H1 (cell line): ENCODE measurements around the gene LIFR. TPM values are rescaled to one million over a fixed set of nuclear protein-coding genes. Genes with fewer than 3 reads are reported as not detected.

Source experiments
- CTCF ChIA-PET: fragments of 300-600 bp; sonication (Branson Sonifier 250); formaldehyde crosslinking; loops from one replicate; lab custom pipeline; 2021; ENCODE audit not compliant: partially characterized antibody; lab: Charles Lee
- POLR2A ChIA-PET: fragments of 300-600 bp; sonication (Branson Sonifier 250); formaldehyde crosslinking; loops from one replicate; lab custom pipeline; 2021; ENCODE audit warnings: inconsistent platforms; ENCODE audit not compliant: partially characterized antibody; lab: Charles Lee
- DNase-seq, 2 experiments: peaks; one replicate each; pipeline versions ENCODE4 v3.0.0 to v3.0.0-alpha.2; 2010 to 2022; ENCODE audit warnings: low spot score in 2 of 2, low read depth in 1 of 2, mixed read lengths in 1 of 2
- FAIRE-seq: peaks from 2 replicates; lab custom pipeline; 2011; peaks lifted over from hg19 to GRCh38; lab: Jason Lieb, UNC
- H2AFZ ChIP-seq: 2 replicates; pipeline ENCODE4 v1.8.1; 2012; ENCODE audit warnings: low read length, inconsistent platforms
- H2AK5ac ChIP-seq: 2 replicates; pipeline ENCODE4 v1.6.1; 2013; ENCODE audit warnings: low read depth, low read length
- H2BK120ac ChIP-seq: replicated peaks from 2 replicates; pipeline ENCODE3; 2013; ENCODE audit warnings: low read depth, low read length, inconsistent platforms
- H2BK12ac ChIP-seq: 2 replicates; pipeline ENCODE4 v1.6.1; 2013; ENCODE audit warnings: low read depth, low read length
- H2BK15ac ChIP-seq: 2 replicates; pipeline ENCODE4 v1.6.1; 2013; ENCODE audit warnings: low read length
- H2BK20ac ChIP-seq: 2 replicates; pipeline ENCODE4 v1.6.1; 2013; ENCODE audit warnings: low read length
- H2BK5ac ChIP-seq: 2 replicates; pipeline ENCODE4 v1.6.1; 2013; ENCODE audit warnings: low read depth, low read length
- H3K14ac ChIP-seq: 2 replicates; pipeline ENCODE4 v1.6.1; 2013; ENCODE audit warnings: inconsistent platforms; ENCODE audit not compliant: insufficient read length
- H3K18ac ChIP-seq: 2 replicates; pipeline ENCODE4 v1.6.1; 2013; ENCODE audit warnings: low read length; ENCODE audit errors: extremely low read depth
- H3K23ac ChIP-seq: 2 replicates; pipeline ENCODE4 v1.6.1; 2013; ENCODE audit warnings: inconsistent platforms; ENCODE audit not compliant: insufficient read length
- H3K23me2 ChIP-seq: 2 replicates; pipeline ENCODE4 v1.6.1; 2013; ENCODE audit warnings: low read depth, low read length
- H3K27ac ChIP-seq: 2 replicates; pipeline ENCODE4 v1.6.1; 2011; ENCODE audit warnings: low read depth, low read length, inconsistent platforms
- H3K27me3 ChIP-seq, 4 experiments: replicated peaks in 1 of 4; 1 replicate in 1 of 4; 2 replicates in 3 of 4; pipeline versions ENCODE4 v1.6.1 to v1.8.1; 2011 to 2013; ENCODE audit warnings: low read length in 3 of 4, mild to moderate bottlenecking in 3 of 4, inconsistent platforms in 2 of 4, mixed read lengths in 2 of 4, moderate library complexity in 1 of 4; ENCODE audit not compliant: control insufficient read depth in 3 of 4, insufficient read depth in 3 of 4; ENCODE audit errors: extremely low read depth in 1 of 4
- H3K36me3 ChIP-seq, 4 experiments: 2 replicates each; pipeline versions ENCODE4 v1.6.1 to v1.8.1; 2011 to 2013; ENCODE audit warnings: mild to moderate bottlenecking in 4 of 4, low read length in 3 of 4, moderate library complexity in 2 of 4, control low read depth in 1 of 4, inconsistent platforms in 1 of 4; ENCODE audit not compliant: insufficient read depth in 4 of 4, control insufficient read depth in 2 of 4
- H3K4ac ChIP-seq: replicated peaks from 2 replicates; pipeline ENCODE3; 2013; ENCODE audit warnings: low read length, low read depth, mixed read lengths, inconsistent platforms; ENCODE audit not compliant: insufficient read length
- H3K4me1 ChIP-seq, 4 experiments: replicated peaks in 1 of 4; 1 replicate in 1 of 4; 2 replicates in 3 of 4; pipeline versions ENCODE4 v1.6.1 to v1.8.1; 2011 to 2013; ENCODE audit warnings: low read length in 3 of 4, inconsistent platforms in 2 of 4, mixed read lengths in 1 of 4; ENCODE audit not compliant: insufficient read depth in 4 of 4, control insufficient read depth in 3 of 4
- H3K4me2 ChIP-seq, 2 experiments: 2 replicates each; pipeline versions ENCODE4 v1.6.1 to v1.8.1; 2011 to 2013; ENCODE audit warnings: low read depth in 2 of 2, low read length in 2 of 2, control low read depth in 1 of 2, inconsistent platforms in 1 of 2, mild to moderate bottlenecking in 1 of 2; ENCODE audit not compliant: insufficient read depth in 1 of 2
- H3K4me3 ChIP-seq, 4 experiments: fragments of 200-600, 300-600 bp in 1 of 4; sonication (generic), shearing (Covaris generic), sonication (Bioruptor Twin) in 1 of 4; 2 replicates each; pipeline versions ENCODE4 v1.5.1 to v1.8.1; 2011 to 2016; ENCODE audit warnings: low read length in 4 of 4, low read depth in 3 of 4, control low read depth in 2 of 4, inconsistent platforms in 2 of 4, mild to moderate bottlenecking in 2 of 4, mixed read lengths in 1 of 4, moderate library complexity in 1 of 4; ENCODE audit not compliant: insufficient read depth in 2 of 4; ENCODE audit errors: extremely low read depth in 1 of 4
- H3K56ac ChIP-seq: replicated peaks from 2 replicates; pipeline ENCODE3; 2013; ENCODE audit warnings: low read depth, mild to moderate bottlenecking, mixed read lengths, low read length, inconsistent platforms; ENCODE audit not compliant: insufficient read length
- H3K79me1 ChIP-seq: 2 replicates; pipeline ENCODE4 v1.6.1; 2013; ENCODE audit warnings: low read depth, low read length, control low read depth
- H3K79me2 ChIP-seq, 2 experiments: 2 replicates each; pipeline versions ENCODE4 v1.6.1 to v1.8.1; 2012 to 2013; ENCODE audit warnings: low read length in 2 of 2, mild to moderate bottlenecking in 2 of 2, inconsistent platforms in 1 of 2; ENCODE audit not compliant: insufficient read depth in 2 of 2, control insufficient read depth in 1 of 2
- H3K9ac ChIP-seq, 4 experiments: replicated peaks in 1 of 4; 1 replicate in 1 of 4; 2 replicates in 3 of 4; pipeline versions ENCODE4 v1.6.1 to v1.8.1; 2011 to 2013; ENCODE audit warnings: low read depth in 3 of 4, low read length in 3 of 4, control low read depth in 2 of 4, mild to moderate bottlenecking in 2 of 4, moderate library complexity in 2 of 4, inconsistent platforms in 1 of 4; ENCODE audit errors: extremely low read depth in 1 of 4
- H3K9me3 ChIP-seq, 2 experiments: 2 replicates each; pipeline versions ENCODE4 v1.6.1 to v1.8.1; 2012 to 2013; ENCODE audit warnings: mild to moderate bottlenecking in 2 of 2, moderate library complexity in 2 of 2, control low read depth in 1 of 2, inconsistent platforms in 1 of 2, low read depth in 1 of 2, low read length in 1 of 2, mixed read lengths in 1 of 2; ENCODE audit not compliant: insufficient read depth in 2 of 2
- H4K20me1 ChIP-seq, 2 experiments: replicated peaks in 1 of 2; 2 replicates each; pipeline versions ENCODE3 to v1.8.1; 2011 to 2013; ENCODE audit warnings: inconsistent platforms in 2 of 2, low read length in 2 of 2, mild to moderate bottlenecking in 1 of 2; ENCODE audit not compliant: insufficient read depth in 2 of 2, control insufficient read depth in 1 of 2
- H4K5ac ChIP-seq: 2 replicates; pipeline ENCODE4 v1.6.1; 2013; ENCODE audit warnings: low read length, low read depth, mixed read lengths, inconsistent platforms; ENCODE audit not compliant: insufficient read length
- H4K8ac ChIP-seq: 2 replicates; pipeline ENCODE4 v1.8.0; 2013; ENCODE audit warnings: mild to moderate bottlenecking, moderate library complexity, low read length, inconsistent platforms; ENCODE audit not compliant: insufficient read depth; ENCODE audit errors: extremely low read depth
- H4K91ac ChIP-seq: replicated peaks from 2 replicates; pipeline ENCODE3; 2013; ENCODE audit warnings: low read length, mixed read lengths, inconsistent platforms; ENCODE audit not compliant: insufficient read length
- CBX5 ChIP-seq: fragments of 300-800, 300-1000 bp; sonication (generic); IDR thresholded peaks from 2 replicates; pipeline ENCODE4 v1.7.1; 2016; ENCODE audit warnings: antibody characterized with exemption, low read length, low read depth
- EP300 ChIP-seq, 2 experiments: IDR thresholded peaks; 1 replicate in 1 of 2; 2 replicates in 1 of 2; pipeline ENCODE4 v1.6.1; 2011 to 2012; ENCODE audit warnings: low read depth in 2 of 2, low read length in 2 of 2, mild to moderate bottlenecking in 2 of 2, borderline replicate concordance in 1 of 2, inconsistent platforms in 1 of 2, moderate library complexity in 1 of 2
- HDAC6 ChIP-seq: IDR thresholded peaks from one replicate; pipeline ENCODE4 v1.7.1; 2012; ENCODE audit warnings: low read depth, mild to moderate bottlenecking, inconsistent platforms, low read length, moderate library complexity
- KDM4A ChIP-seq: IDR thresholded peaks from one replicate; pipeline ENCODE4 v1.7.1; 2012; ENCODE audit warnings: low read depth, mild to moderate bottlenecking, moderate library complexity, low read length, inconsistent platforms; ENCODE audit not compliant: severe bottlenecking
- POU5F1 ChIP-seq: IDR thresholded peaks from 2 replicates; pipeline ENCODE4 v1.6.1; 2011; ENCODE audit warnings: low read depth, mild to moderate bottlenecking, low read length, moderate library complexity
- SP1 ChIP-seq: IDR thresholded peaks from 2 replicates; pipeline ENCODE4 v1.6.1; 2011; ENCODE audit warnings: low read depth, low read length
- TAF1 ChIP-seq: IDR thresholded peaks from 2 replicates; pipeline ENCODE4 v1.6.1; 2011; ENCODE audit warnings: mild to moderate bottlenecking, low read depth, low read length
- USF2 ChIP-seq: IDR thresholded peaks from 2 replicates; pipeline ENCODE4 v1.6.1; 2011; ENCODE audit warnings: low read length, improper control_type of control experiment
- YY1 ChIP-seq: IDR thresholded peaks from 2 replicates; pipeline ENCODE4 v1.6.1; 2011; ENCODE audit warnings: low read depth, mild to moderate bottlenecking, low read length
- WGBS, 2 experiments: shearing (Covaris generic) in 1 of 2; methylation state at CpG; one replicate each; pipeline versions ENCODE4 v1.1.6 to v1.1.7; 2013 to 2015; ENCODE audit warnings: low lambda C conversion rate in 2 of 2, mixed read lengths in 2 of 2, inconsistent platforms in 1 of 2, low coverage in 1 of 2, missing lambda C conversion rate in 1 of 2; ENCODE audit not compliant: insufficient replicate concordance in 2 of 2, insufficient coverage in 1 of 2, insufficient read length in 1 of 2; ENCODE audit errors: extremely low coverage in 1 of 2, missing lambda C conversion rate in 1 of 2; 5-methylcytosine and 5-hydroxymethylcytosine counted together
- polyA plus RNA-seq, 7 experiments: library from polyadenylated mRNA; depleted of rRNA in 3 of 7; stranded (reverse) in 5 of 7; unstranded in 2 of 7; fragments of >200 nt in 5 of 7; fragments of 200-250 nt in 2 of 7; gene quantifications; 1 replicate in 5 of 7; 2 replicates in 1 of 7; 4 replicates in 1 of 7; pipeline versions ENCODE4 v1.2.1 to v1.2.3, GENCODE V29; 2011 to 2013; ENCODE audit warnings: missing spikeins in 2 of 7, mixed read lengths in 2 of 7
- total RNA-seq: library from RNA; stranded (reverse); fragmentation: NEBNext Ultra II Directional; extraction: Animal tissue kit (Norgen Biotek cat#: 25700); gene quantifications from 2 replicates; pipeline ENCODE4 v1.2.1, GENCODE V29; 2021

Gene LIFR
- total and polyA plus RNA-seq, 2 of the 8 experiments (the other 6 are each of a cell fraction or from before 2014, with no cell fraction given): 2.0 to 18.9 TPM

DNA sequence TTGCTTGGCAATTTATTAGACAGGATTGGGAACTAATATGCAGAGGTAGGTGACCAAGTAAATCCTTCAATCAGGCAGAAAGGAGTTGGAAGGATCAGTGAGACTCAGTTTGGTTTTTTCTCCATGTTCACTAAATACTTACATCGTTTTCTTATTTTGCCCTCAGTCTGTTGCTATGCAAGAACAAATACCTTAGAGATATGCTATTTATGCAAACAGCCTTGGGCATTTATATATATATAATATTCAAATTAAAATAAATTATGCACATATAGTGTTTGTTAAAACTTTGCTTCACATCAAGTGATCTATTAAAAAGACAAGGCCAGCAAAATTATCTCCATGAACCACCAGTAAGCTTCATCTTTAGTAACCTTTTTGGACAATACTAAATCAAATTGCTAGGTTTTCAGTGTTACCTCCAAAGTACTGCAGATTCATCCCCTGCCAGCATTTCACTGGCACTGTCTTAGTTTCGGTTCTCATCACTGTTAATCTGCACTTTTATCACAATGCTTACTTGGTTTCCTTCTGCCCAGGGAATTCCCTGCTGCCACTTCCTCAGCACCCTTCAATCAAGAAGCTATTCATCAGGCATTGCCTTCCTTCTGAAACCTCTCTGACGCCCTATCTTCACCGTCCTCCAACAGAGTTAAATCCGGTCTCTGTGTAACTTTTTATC lies 26.0 kb upstream of the LIFR start:
- Histone ChIP-seq H2AFZ (peak overlapping the region; percentile 49; the same call in 1 of the 2 replicates), H3K18ac (no peak overlapping the region), H2BK15ac (no peak overlapping the region), H3K4ac (no peak overlapping the region), H3K9me3 (no peaks in the 10 kb centered on the region), H2BK12ac (no peak overlapping the region), H3K9ac (no peak overlapping the region), H4K8ac (no peak overlapping the region), H3K79me1 (no peaks in the 10 kb centered on the region), H4K20me1 (no peaks in the 10 kb centered on the region), H3K36me3 (no peaks in the 10 kb centered on the region), H3K4me2 (no peak overlapping the region), H4K91ac (no peak overlapping the region), H2BK20ac (no peak overlapping the region), H3K14ac (no peak overlapping the region), H3K27ac (no peak overlapping the region), H4K5ac (no peak overlapping the region), H2AK5ac (no peak overlapping the region), H3K23me2 (no peaks in the 10 kb centered on the region), H3K79me2 (no peaks in the 10 kb centered on the region), H3K56ac (no peak overlapping the region), H3K23ac (no peak overlapping the region), H3K27me3 (no peaks in the 10 kb centered on the region), H3K4me3 (no peak overlapping the region), H3K4me1 (no peaks in the 10 kb centered on the region), H2BK5ac (no peak overlapping the region), H2BK120ac (no peak overlapping the region)
- WGBS, 2 experiments: 80% methylated on average over 5 of the region's 5 CpGs; no CpG with 5 or more reads in 1 of the 2 experiments
- no peak for FAIRE-seq
- no peak for DNase-seq
- POLR2A ChIA-PET: no interaction called here
- CTCF ChIA-PET: interaction anchor here (0.6 to 1.1 kb wide), 2 partner anchors 70 to 1375 kb away, joined by 3 read pairs; no protein-coding TSS in a partner anchor
- TF ChIP-seq KDM4A (no peak), SP1 (no peak), POU5F1 (no peak), USF2 (no peak), YY1 (no peak), CBX5 (no peak), EP300 (IDR thresholded peaks at IDR 0.05; ENCODE audit: borderline replicate concordance in 1 of 2, low read depth in 2 of 2, low read length in 2 of 2) (no peak), HDAC6 (no peak), TAF1 (no peak)
